H1 (cell line): ENCODE measurements around the gene EBF3. TPM values are rescaled to one million over a fixed set of nuclear protein-coding genes. Genes with fewer than 3 reads are reported as not detected.

Source experiments
- CTCF ChIA-PET: fragments of 300-600 bp; sonication (Branson Sonifier 250); formaldehyde crosslinking; loops from one replicate; lab custom pipeline; 2021; ENCODE audit not compliant: partially characterized antibody; lab: Charles Lee
- POLR2A ChIA-PET: fragments of 300-600 bp; sonication (Branson Sonifier 250); formaldehyde crosslinking; loops from one replicate; lab custom pipeline; 2021; ENCODE audit warnings: inconsistent platforms; ENCODE audit not compliant: partially characterized antibody; lab: Charles Lee
- DNase-seq, 2 experiments: peaks; one replicate each; pipeline versions ENCODE4 v3.0.0 to v3.0.0-alpha.2; 2010 to 2022; ENCODE audit warnings: low spot score in 2 of 2, low read depth in 1 of 2, mixed read lengths in 1 of 2
- FAIRE-seq: peaks from 2 replicates; lab custom pipeline; 2011; peaks lifted over from hg19 to GRCh38; lab: Jason Lieb, UNC
- H2AFZ ChIP-seq: 2 replicates; pipeline ENCODE4 v1.8.1; 2012; ENCODE audit warnings: low read length, inconsistent platforms
- H2AK5ac ChIP-seq: 2 replicates; pipeline ENCODE4 v1.6.1; 2013; ENCODE audit warnings: low read depth, low read length
- H2BK120ac ChIP-seq: replicated peaks from 2 replicates; pipeline ENCODE3; 2013; ENCODE audit warnings: low read depth, low read length, inconsistent platforms
- H2BK12ac ChIP-seq: 2 replicates; pipeline ENCODE4 v1.6.1; 2013; ENCODE audit warnings: low read depth, low read length
- H2BK15ac ChIP-seq: 2 replicates; pipeline ENCODE4 v1.6.1; 2013; ENCODE audit warnings: low read length
- H2BK20ac ChIP-seq: 2 replicates; pipeline ENCODE4 v1.6.1; 2013; ENCODE audit warnings: low read length
- H2BK5ac ChIP-seq: 2 replicates; pipeline ENCODE4 v1.6.1; 2013; ENCODE audit warnings: low read depth, low read length
- H3K14ac ChIP-seq: 2 replicates; pipeline ENCODE4 v1.6.1; 2013; ENCODE audit warnings: inconsistent platforms; ENCODE audit not compliant: insufficient read length
- H3K18ac ChIP-seq: 2 replicates; pipeline ENCODE4 v1.6.1; 2013; ENCODE audit warnings: low read length; ENCODE audit errors: extremely low read depth
- H3K23ac ChIP-seq: 2 replicates; pipeline ENCODE4 v1.6.1; 2013; ENCODE audit warnings: inconsistent platforms; ENCODE audit not compliant: insufficient read length
- H3K23me2 ChIP-seq: 2 replicates; pipeline ENCODE4 v1.6.1; 2013; ENCODE audit warnings: low read depth, low read length
- H3K27ac ChIP-seq: 2 replicates; pipeline ENCODE4 v1.6.1; 2011; ENCODE audit warnings: low read depth, low read length, inconsistent platforms
- H3K27me3 ChIP-seq, 4 experiments: replicated peaks in 1 of 4; 1 replicate in 1 of 4; 2 replicates in 3 of 4; pipeline versions ENCODE4 v1.6.1 to v1.8.1; 2011 to 2013; ENCODE audit warnings: low read length in 3 of 4, mild to moderate bottlenecking in 3 of 4, inconsistent platforms in 2 of 4, mixed read lengths in 2 of 4, moderate library complexity in 1 of 4; ENCODE audit not compliant: control insufficient read depth in 3 of 4, insufficient read depth in 3 of 4; ENCODE audit errors: extremely low read depth in 1 of 4
- H3K36me3 ChIP-seq, 4 experiments: 2 replicates each; pipeline versions ENCODE4 v1.6.1 to v1.8.1; 2011 to 2013; ENCODE audit warnings: mild to moderate bottlenecking in 4 of 4, low read length in 3 of 4, moderate library complexity in 2 of 4, control low read depth in 1 of 4, inconsistent platforms in 1 of 4; ENCODE audit not compliant: insufficient read depth in 4 of 4, control insufficient read depth in 2 of 4
- H3K4ac ChIP-seq: replicated peaks from 2 replicates; pipeline ENCODE3; 2013; ENCODE audit warnings: low read length, low read depth, mixed read lengths, inconsistent platforms; ENCODE audit not compliant: insufficient read length
- H3K4me1 ChIP-seq, 4 experiments: replicated peaks in 1 of 4; 1 replicate in 1 of 4; 2 replicates in 3 of 4; pipeline versions ENCODE4 v1.6.1 to v1.8.1; 2011 to 2013; ENCODE audit warnings: low read length in 3 of 4, inconsistent platforms in 2 of 4, mixed read lengths in 1 of 4; ENCODE audit not compliant: insufficient read depth in 4 of 4, control insufficient read depth in 3 of 4
- H3K4me2 ChIP-seq, 2 experiments: 2 replicates each; pipeline versions ENCODE4 v1.6.1 to v1.8.1; 2011 to 2013; ENCODE audit warnings: low read depth in 2 of 2, low read length in 2 of 2, control low read depth in 1 of 2, inconsistent platforms in 1 of 2, mild to moderate bottlenecking in 1 of 2; ENCODE audit not compliant: insufficient read depth in 1 of 2
- H3K4me3 ChIP-seq, 4 experiments: fragments of 200-600, 300-600 bp in 1 of 4; sonication (generic), shearing (Covaris generic), sonication (Bioruptor Twin) in 1 of 4; 2 replicates each; pipeline versions ENCODE4 v1.5.1 to v1.8.1; 2011 to 2016; ENCODE audit warnings: low read length in 4 of 4, low read depth in 3 of 4, control low read depth in 2 of 4, inconsistent platforms in 2 of 4, mild to moderate bottlenecking in 2 of 4, mixed read lengths in 1 of 4, moderate library complexity in 1 of 4; ENCODE audit not compliant: insufficient read depth in 2 of 4; ENCODE audit errors: extremely low read depth in 1 of 4
- H3K56ac ChIP-seq: replicated peaks from 2 replicates; pipeline ENCODE3; 2013; ENCODE audit warnings: low read depth, mild to moderate bottlenecking, mixed read lengths, low read length, inconsistent platforms; ENCODE audit not compliant: insufficient read length
- H3K79me1 ChIP-seq: 2 replicates; pipeline ENCODE4 v1.6.1; 2013; ENCODE audit warnings: low read depth, low read length, control low read depth
- H3K79me2 ChIP-seq, 2 experiments: 2 replicates each; pipeline versions ENCODE4 v1.6.1 to v1.8.1; 2012 to 2013; ENCODE audit warnings: low read length in 2 of 2, mild to moderate bottlenecking in 2 of 2, inconsistent platforms in 1 of 2; ENCODE audit not compliant: insufficient read depth in 2 of 2, control insufficient read depth in 1 of 2
- H3K9ac ChIP-seq, 4 experiments: replicated peaks in 1 of 4; 1 replicate in 1 of 4; 2 replicates in 3 of 4; pipeline versions ENCODE4 v1.6.1 to v1.8.1; 2011 to 2013; ENCODE audit warnings: low read depth in 3 of 4, low read length in 3 of 4, control low read depth in 2 of 4, mild to moderate bottlenecking in 2 of 4, moderate library complexity in 2 of 4, inconsistent platforms in 1 of 4; ENCODE audit errors: extremely low read depth in 1 of 4
- H3K9me3 ChIP-seq, 2 experiments: 2 replicates each; pipeline versions ENCODE4 v1.6.1 to v1.8.1; 2012 to 2013; ENCODE audit warnings: mild to moderate bottlenecking in 2 of 2, moderate library complexity in 2 of 2, control low read depth in 1 of 2, inconsistent platforms in 1 of 2, low read depth in 1 of 2, low read length in 1 of 2, mixed read lengths in 1 of 2; ENCODE audit not compliant: insufficient read depth in 2 of 2
- H4K20me1 ChIP-seq, 2 experiments: replicated peaks in 1 of 2; 2 replicates each; pipeline versions ENCODE3 to v1.8.1; 2011 to 2013; ENCODE audit warnings: inconsistent platforms in 2 of 2, low read length in 2 of 2, mild to moderate bottlenecking in 1 of 2; ENCODE audit not compliant: insufficient read depth in 2 of 2, control insufficient read depth in 1 of 2
- H4K5ac ChIP-seq: 2 replicates; pipeline ENCODE4 v1.6.1; 2013; ENCODE audit warnings: low read length, low read depth, mixed read lengths, inconsistent platforms; ENCODE audit not compliant: insufficient read length
- H4K8ac ChIP-seq: 2 replicates; pipeline ENCODE4 v1.8.0; 2013; ENCODE audit warnings: mild to moderate bottlenecking, moderate library complexity, low read length, inconsistent platforms; ENCODE audit not compliant: insufficient read depth; ENCODE audit errors: extremely low read depth
- H4K91ac ChIP-seq: replicated peaks from 2 replicates; pipeline ENCODE3; 2013; ENCODE audit warnings: low read length, mixed read lengths, inconsistent platforms; ENCODE audit not compliant: insufficient read length
- ATF3 ChIP-seq: IDR thresholded peaks from 2 replicates; pipeline ENCODE4 v1.6.1; 2011; ENCODE audit warnings: low read depth, mild to moderate bottlenecking, low read length; ENCODE audit not compliant: insufficient read depth
- WGBS, 2 experiments: shearing (Covaris generic) in 1 of 2; methylation state at CpG; one replicate each; pipeline versions ENCODE4 v1.1.6 to v1.1.7; 2013 to 2015; ENCODE audit warnings: low lambda C conversion rate in 2 of 2, mixed read lengths in 2 of 2, inconsistent platforms in 1 of 2, low coverage in 1 of 2, missing lambda C conversion rate in 1 of 2; ENCODE audit not compliant: insufficient replicate concordance in 2 of 2, insufficient coverage in 1 of 2, insufficient read length in 1 of 2; ENCODE audit errors: extremely low coverage in 1 of 2, missing lambda C conversion rate in 1 of 2; 5-methylcytosine and 5-hydroxymethylcytosine counted together
- polyA plus RNA-seq, 7 experiments: library from polyadenylated mRNA; depleted of rRNA in 3 of 7; stranded (reverse) in 5 of 7; unstranded in 2 of 7; fragments of >200 nt in 5 of 7; fragments of 200-250 nt in 2 of 7; gene quantifications; 1 replicate in 5 of 7; 2 replicates in 1 of 7; 4 replicates in 1 of 7; pipeline versions ENCODE4 v1.2.1 to v1.2.3, GENCODE V29; 2011 to 2013; ENCODE audit warnings: missing spikeins in 2 of 7, mixed read lengths in 2 of 7
- total RNA-seq: library from RNA; stranded (reverse); fragmentation: NEBNext Ultra II Directional; extraction: Animal tissue kit (Norgen Biotek cat#: 25700); gene quantifications from 2 replicates; pipeline ENCODE4 v1.2.1, GENCODE V29; 2021

Gene EBF3
- total and polyA plus RNA-seq, 2 of the 8 experiments (the other 6 are each of a cell fraction or from before 2014, with no cell fraction given): 0.08 to 0.26 TPM

GRCh38 chr10:129916506-129916995, 47.5 kb downstream of the EBF3 start:
- POLR2A ChIA-PET: interaction anchor here (1.1 kb wide), 1 partner anchor 53 kb away, joined by 3 read pairs; no protein-coding TSS in a partner anchor
- no peak for TF ChIP-seq ATF3

More at GRCh38 chr10:129916506-129916995, 47.5 kb downstream of the EBF3 start:
- Histone ChIP-seq H2BK120ac (no peak overlapping the region), H2BK15ac (no peak overlapping the region), H2AFZ (no peak overlapping the region), H3K4me3 (no peak overlapping the region), H3K4me1 (peaks cover 0 to 6% (median 3%) of the 10 kb centered on the region in 4 experiments; a peak in 1 of 7 replicates), H3K23ac (no peak overlapping the region), H4K8ac (no peak overlapping the region), H3K56ac (no peak overlapping the region), H3K14ac (no peak overlapping the region), H3K27ac (no peak overlapping the region), H2BK5ac (no peak overlapping the region; the same call in 1 of the 2 replicates), H3K79me1 (no peaks in the 10 kb centered on the region), H3K79me2 (no peaks in the 10 kb centered on the region), H3K9me3 (no peaks in the 10 kb centered on the region), H2AK5ac (0 out of 2 replicates have a peak overlapping the region, but pooled peaks have one; percentile 39), H4K5ac (no peak overlapping the region), H2BK12ac (no peak overlapping the region), H3K18ac (no peak overlapping the region; the same call in 1 of the 2 replicates), H3K4me2 (no peak overlapping the region), H2BK20ac (no peak overlapping the region), H3K4ac (no peak overlapping the region), H4K20me1 (no peaks in the 10 kb centered on the region), H3K27me3 (no peaks in the 10 kb centered on the region), H3K36me3 (no peaks in the 10 kb centered on the region), H3K23me2 (no peaks in the 10 kb centered on the region), H3K9ac (no peak overlapping the region), H4K91ac (no peak overlapping the region)
- DNase-seq (no peak), FAIRE-seq (no peak)
- 90% methylated on average over 7 of the region's 7 CpGs; no CpG with 5 or more reads in 1 of the 2 experiments for WGBS, 2 experiments
- CTCF ChIA-PET: interaction anchor here (0.6 to 1.1 kb wide), 3 partner anchors 13 to 214 kb away, joined by 3 read pairs; no protein-coding TSS in a partner anchor
